ENCODE measurements around the gene PDZD7.

DNA sequence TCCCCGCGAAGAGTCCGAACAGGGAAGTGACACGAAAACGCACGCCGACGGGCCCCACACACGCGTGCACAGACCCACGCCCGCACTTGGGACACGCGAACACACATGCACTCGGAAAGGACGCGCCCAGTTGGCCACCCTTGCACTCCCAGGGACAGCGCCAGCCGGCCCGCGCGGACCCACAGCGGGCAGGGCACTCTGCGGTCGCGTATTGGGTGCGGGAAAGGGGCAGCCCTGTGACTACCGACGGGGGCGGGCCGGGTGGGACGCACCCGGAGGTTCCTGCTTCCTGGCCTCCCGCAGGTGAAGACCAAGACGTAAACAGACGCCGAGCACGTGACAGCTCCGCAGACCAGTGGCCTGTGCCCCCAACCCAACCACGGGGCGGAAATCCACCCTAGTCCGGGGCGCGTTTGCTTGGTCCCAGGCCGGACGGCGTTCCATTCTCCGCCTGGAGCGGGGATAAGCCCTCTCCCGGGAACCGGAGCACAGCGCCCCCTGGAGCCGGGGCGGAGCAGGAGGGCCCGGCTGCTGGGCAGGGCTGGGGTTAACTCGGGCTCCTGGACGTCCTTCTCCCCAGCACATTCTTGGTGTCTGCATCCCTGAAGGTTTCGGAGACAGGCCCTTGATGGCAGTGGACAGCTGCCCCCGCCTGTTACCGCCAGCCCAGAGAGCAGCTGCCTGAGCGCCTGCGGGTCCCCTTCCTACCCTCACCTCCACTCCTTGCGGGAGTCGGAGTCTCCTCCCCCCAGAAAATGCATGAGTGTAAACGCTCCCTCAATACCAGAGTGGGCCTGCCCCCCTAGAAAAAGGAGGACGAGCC is 33.4 kb downstream of the PDZD7 start:
- TF ChIP-seq GATA2 (IDR thresholded peaks at IDR 0.05; ENCODE audit: low read depth, low read length): no peak
- TF ChIP-seq GATA3 (IDR thresholded peaks at IDR 0.05; ENCODE audit: low read depth, low read length): no peak
